Ovary (tissue), 9 donors: ENCODE results near the gene HPCAL1. TPM values are rescaled to one million over a fixed set of nuclear protein-coding genes. Genes with fewer than 3 reads are reported as not detected.

Experiments used
- DNase-seq, 5 donors: peaks; one replicate each; pipeline ENCODE4 v3.0.0-alpha.2; 2019 to 2020
- H3K27ac ChIP-seq, 2 donors: fragments of 200-600 bp; one replicate each; pipeline versions ENCODE4 v1.5.1 to v1.8.0; 2019 to 2022
- H3K27me3 ChIP-seq: fragments of 200-600 bp; one replicate; pipeline ENCODE4 v1.8.0; 2022
- H3K36me3 ChIP-seq: fragments of 200-600 bp; sonication (generic); one replicate; pipeline ENCODE4 v1.5.1; 2019
- H3K4me1 ChIP-seq: one replicate; pipeline ENCODE4 v1.8.1; 2013; ENCODE audit warnings: mild to moderate bottlenecking, moderate library complexity; ENCODE audit not compliant: insufficient read depth
- H3K4me3 ChIP-seq: fragments of 200-600 bp; sonication (generic); one replicate; pipeline ENCODE4 v1.5.1; 2017
- H3K9me3 ChIP-seq, 2 donors: fragments of 200-600 bp in 1 of 2; sonication (generic) in 1 of 2; one replicate each; pipeline versions ENCODE4 v1.5.1 to v1.8.1; 2013 to 2019; ENCODE audit warnings: mild to moderate bottlenecking in 1 of 2, moderate library complexity in 1 of 2
- CTCF ChIP-seq, 3 donors: fragments of 450-650 bp in 2 of 3; fragments of 200-600 bp in 1 of 3; IDR thresholded peaks; one replicate each; pipeline versions ENCODE4 v1.5.1 to v1.8.0; 2016 to 2022; ENCODE audit warnings: antibody characterized with exemption in 3 of 3, mild to moderate bottlenecking in 1 of 3
- EP300 ChIP-seq: sonication (generic); formaldehyde crosslinking; IDR thresholded peaks from one replicate; pipeline ENCODE4 v1.6.1; 2017; ENCODE audit warnings: antibody characterized with exemption
- POLR2A ChIP-seq: fragments of 450-650 bp; IDR thresholded peaks from one replicate; pipeline ENCODE4 v1.6.1; 2017; ENCODE audit warnings: antibody characterized with exemption, mild to moderate bottlenecking, moderate library complexity
- WGBS, 3 donors: extraction: QIAGEN DNeasy Blood & Tissue Kit in 1 of 3; methylation state at CpG; one replicate each; pipeline versions ENCODE4 v1.1.5 to v1.1.7; 2013 to 2017; 5-methylcytosine and 5-hydroxymethylcytosine counted together
- intact Hi-C, 4 donors: fragments of 100-400 bp; cut with DNase I; formaldehyde crosslinking; loops; one replicate each; pipeline versions ENCODE4 v1.11.0 to v1.15.1; 2022 to 2023
- polyA plus RNA-seq, 2 donors: library from polyadenylated mRNA; stranded (reverse); fragments of 200-250 nt in 1 of 2; fragments of 350-450 nt in 1 of 2; fragmentation: Illumina TruSeq in 1 of 2; extraction: RNeasy Lipid Tissue Mini Kit (QIAGEN cat#74804) in 1 of 2; gene quantifications; one replicate each; pipeline ENCODE4 v1.2.3, GENCODE V29; 2013 to 2014
- total RNA-seq, 7 donors: library from RNA; depleted of rRNA in 2 of 7; stranded (reverse); fragments of >200 nt in 2 of 7; fragmentation: NEBNext Ultra II Directional in 3 of 7; extraction: Animal tissue kit (Norgen Biotek cat#: 25700) in 3 of 7; gene quantifications; one replicate each; pipeline versions ENCODE4 v1.1.0 to v1.2.4, GENCODE V29; 2016 to 2023
- donor health status: DM: no; HTN: no; CAD: no; lungs with moderate emphysema.
- donor health status: DM: no; HTN: no; CAD: no.
- donor health status: Bipolar disorder and iron deficiency.
- donor health status: DM: yes; HTN: yes; CAD: no.
- donor health status: DM: no; HTN: no; CAD: no.
- donor health status: DM: yes; HTN: yes; CAD: no.

HPCAL1 gene
- total and polyA plus RNA-seq, 9 donors, result 11.4 to 69.5 (median 18.5) TPM

- Histone ChIP-seq H3K4me1 (no peaks in the 10 kb centered on the region), H3K27me3 (no peaks in the 10 kb centered on the region), H3K9me3 (no peaks in the 10 kb centered on the region), H3K27ac (no peak overlapping the region), H3K4me3 (no peak overlapping the region), H3K36me3 (no peaks in the 10 kb centered on the region)
- WGBS, 3 donors, result 70 to 78% (median 74%) methylated on average over 5 of the region's 5 CpGs
- no peak for TF ChIP-seq POLR2A
- TF ChIP-seq EP300, result no peak
- TF ChIP-seq CTCF (IDR thresholded peaks at IDR 0.05), result no peak
- no peak for DNase-seq
- intact Hi-C loops, result no loop called here
Observed at GRCh38 chr2:10473121-10473756, 170.5 kb downstream of the HPCAL1 start.

GRCh38 chr2:10475221-10475722 is 172.6 kb downstream of the HPCAL1 start:
- Histone ChIP-seq H3K27me3 (no peaks in the 10 kb centered on the region), H3K4me1 (no peaks in the 10 kb centered on the region)
- no peak for TF ChIP-seq EP300
- TF ChIP-seq POLR2A, result no peak
- TF ChIP-seq CTCF (IDR thresholded peaks at IDR 0.05), result no peak

GRCh38 chr2:10475811-10476660 is 173.3 kb downstream of the HPCAL1 start:
- Histone ChIP-seq H3K27me3 (no peaks in the 10 kb centered on the region), H3K9me3 (no peaks in the 10 kb centered on the region), H3K27ac (no peak overlapping the region), H3K4me3 (no peak overlapping the region), H3K36me3 (no peaks in the 10 kb centered on the region), H3K4me1 (no peaks in the 10 kb centered on the region)
- intact Hi-C loops, result no loop called here
- TF ChIP-seq CTCF (IDR thresholded peaks at IDR 0.05) (no peak), EP300 (no peak), POLR2A (no peak)
- WGBS, 3 donors, result 89 to 92% (median 91%) methylated on average over 22 of the region's 22 CpGs
- DNase-seq, result no peak

More at GRCh38 chr2:10475221-10475722, 172.6 kb downstream of the HPCAL1 start:
- H3K36me3 ChIP-seq, result no peaks in the 10 kb centered on the region
- H3K4me3 ChIP-seq, result no peak overlapping the region
- H3K9me3 ChIP-seq, result no peaks in the 10 kb centered on the region
- H3K27ac ChIP-seq, result no peak overlapping the region
- WGBS, 3 donors, result 86 to 89% (median 87%) methylated on average over 21 of the region's 21 CpGs
- DNase-seq, result no peak
- intact Hi-C loops, result no loop called here

- no peak overlapping the region for H3K4me3 ChIP-seq
- WGBS, 3 donors, result 87 to 89% (median 89%) methylated on average over 12 of the region's 12 CpGs
- intact Hi-C loops, result no loop called here
- no peaks in the 10 kb centered on the region for H3K9me3 ChIP-seq
- no peak for DNase-seq
- H3K4me1 ChIP-seq, result no peaks in the 10 kb centered on the region
- TF ChIP-seq POLR2A (no peak), EP300 (no peak), CTCF (IDR thresholded peaks at IDR 0.05) (no peak)
- H3K27me3 ChIP-seq, result no peaks in the 10 kb centered on the region
- no peaks in the 10 kb centered on the region for H3K36me3 ChIP-seq
- no peak overlapping the region for H3K27ac ChIP-seq
Observed at GRCh38 chr2:10476723-10477442, 174.2 kb downstream of the HPCAL1 start.
